HEK293 (cell line): ENCODE results near the gene CPNE1.
A peak's percentile ranks its signal among the peaks of the same experiment; 100 is the strongest.

ENCODE experiments used
- AEBP2 ChIP-seq: fragments of 450-650 bp; formaldehyde crosslinking; IDR thresholded peaks from 2 replicates; pipeline ENCODE4 v1.5.1; 2016; ENCODE audit warnings: missing biosample characterization, missing genetic modification characterization, borderline replicate concordance
- HIC1 ChIP-seq: fragments of 450-650 bp; formaldehyde crosslinking; IDR thresholded peaks from 2 replicates; pipeline ENCODE4 v1.5.1; 2016; ENCODE audit warnings: missing biosample characterization, missing genetic modification characterization
- KLF17 ChIP-seq: fragments of 450-650 bp; formaldehyde crosslinking; IDR thresholded peaks from 2 replicates; pipeline ENCODE4 v1.5.1; 2016; ENCODE audit warnings: missing biosample characterization, missing genetic modification characterization
- PBX3 ChIP-seq: sonication (generic); formaldehyde crosslinking; IDR thresholded peaks from 2 replicates; pipeline ENCODE4 v1.8.1; 2022; ENCODE audit warnings: mild to moderate bottlenecking, moderate library complexity, missing genetic modification reagents
- REPIN1 ChIP-seq: fragments of 450-650 bp; formaldehyde crosslinking; IDR thresholded peaks from 2 replicates; pipeline ENCODE4 v1.5.1; 2017; ENCODE audit warnings: missing biosample characterization, missing genetic modification characterization, low read depth
- REST ChIP-seq: fragments of 450-650 bp; formaldehyde crosslinking; IDR thresholded peaks from 2 replicates; pipeline ENCODE4 v1.5.1; 2016; ENCODE audit warnings: missing biosample characterization, missing genetic modification characterization
- ZEB2 ChIP-seq: fragments of 450-650 bp; formaldehyde crosslinking; IDR thresholded peaks from 2 replicates; pipeline ENCODE4 v1.5.1; 2016; ENCODE audit warnings: missing biosample characterization, missing genetic modification characterization
- ZFP41 ChIP-seq: fragments of 450-650 bp; formaldehyde crosslinking; IDR thresholded peaks from 2 replicates; pipeline ENCODE4 v1.5.1; 2016; ENCODE audit warnings: missing biosample characterization, missing genetic modification characterization, borderline replicate concordance
- ZNF121 ChIP-seq: fragments of 450-650 bp; formaldehyde crosslinking; IDR thresholded peaks from 2 replicates; pipeline ENCODE4 v1.5.1; 2016; ENCODE audit warnings: missing biosample characterization, missing genetic modification characterization
- ZNF157 ChIP-seq: fragments of 450-650 bp; formaldehyde crosslinking; IDR thresholded peaks from 2 replicates; pipeline ENCODE4 v1.5.1; 2016; ENCODE audit warnings: missing biosample characterization, missing genetic modification characterization
- ZNF2 ChIP-seq: fragments of 450-650 bp; formaldehyde crosslinking; IDR thresholded peaks from 2 replicates; pipeline ENCODE4 v1.5.1; 2016; ENCODE audit warnings: missing biosample characterization, missing genetic modification characterization
- ZNF221 ChIP-seq: fragments of 450-650 bp; formaldehyde crosslinking; IDR thresholded peaks from 2 replicates; pipeline ENCODE4 v1.5.1; 2017; ENCODE audit warnings: missing biosample characterization, missing genetic modification characterization, borderline replicate concordance
- ZNF266 ChIP-seq: fragments of 450-650 bp; formaldehyde crosslinking; IDR thresholded peaks from 2 replicates; pipeline ENCODE4 v1.5.1; 2016; ENCODE audit warnings: missing biosample characterization, missing genetic modification characterization, low read depth
- ZNF280D ChIP-seq: fragments of 450-650 bp; formaldehyde crosslinking; IDR thresholded peaks from 2 replicates; pipeline ENCODE4 v1.5.1; 2016; ENCODE audit warnings: missing biosample characterization, missing genetic modification characterization
- ZNF362 ChIP-seq: fragments of 450-650 bp; formaldehyde crosslinking; IDR thresholded peaks from 2 replicates; pipeline ENCODE4 v1.5.1; 2016; ENCODE audit warnings: missing biosample characterization, missing genetic modification characterization
- ZNF398 ChIP-seq: fragments of 450-650 bp; formaldehyde crosslinking; IDR thresholded peaks from 2 replicates; pipeline ENCODE4 v1.5.1; 2017; ENCODE audit warnings: missing biosample characterization, missing genetic modification characterization
- ZNF501 ChIP-seq: fragments of 450-650 bp; formaldehyde crosslinking; IDR thresholded peaks from 2 replicates; pipeline ENCODE4 v1.5.1; 2016; ENCODE audit warnings: missing biosample characterization, missing genetic modification characterization
- ZNF843 ChIP-seq: fragments of 450-650 bp; formaldehyde crosslinking; IDR thresholded peaks from 2 replicates; pipeline ENCODE4 v1.5.1; 2016; ENCODE audit warnings: missing biosample characterization, missing genetic modification characterization
- ZSCAN5A ChIP-seq: fragments of 450-650 bp; formaldehyde crosslinking; IDR thresholded peaks from 2 replicates; pipeline ENCODE4 v1.5.1; 2016; ENCODE audit warnings: missing biosample characterization, missing genetic modification characterization
- ZXDB ChIP-seq: fragments of 450-650 bp; formaldehyde crosslinking; IDR thresholded peaks from 2 replicates; pipeline ENCODE4 v1.5.1; 2016; ENCODE audit warnings: missing biosample characterization, missing genetic modification characterization

Gene CPNE1

GRCh38 chr20:35699127-35699956, 34.6 kb upstream of the CPNE1 start, which contains the start of the genes NFS1 and ROMO1 (continued):
- TF ChIP-seq AEBP2 = no peak
- TF ChIP-seq ZNF280D (tag by site-specific recombination) = 0 out of 2 replicates have a peak, but pooled peaks have one; percentile 55
- TF ChIP-seq ZFP41 (tag by site-specific recombination) = no peak
- peak; percentile 97 for TF ChIP-seq ZEB2 (tag by site-specific recombination)
- no peak for TF ChIP-seq ZNF362 (tag by site-specific recombination)
- TF ChIP-seq ZNF843 (tag by site-specific recombination) = 0 out of 2 replicates have a peak, but pooled peaks have one; percentile 11
- no peak for TF ChIP-seq ZNF398 (tag by site-specific recombination)
- TF ChIP-seq ZSCAN5A (tag by site-specific recombination) = peak; percentile 51; the same call in 1 of the 2 replicates
- TF ChIP-seq ZNF266 (tag by site-specific recombination) = no peak
- peak; percentile 36; the same call in 1 of the 2 replicates for TF ChIP-seq KLF17 (tag by site-specific recombination)
- peak; percentile 69; the same call in 1 of the 2 replicates for TF ChIP-seq ZNF501
- TF ChIP-seq ZNF157 (tag by site-specific recombination) = no peak
- TF ChIP-seq REPIN1 (tag by site-specific recombination) = no peak
- no peak for TF ChIP-seq PBX3 (CRISPR knock-in tag)
- TF ChIP-seq REST = no peak
- TF ChIP-seq ZNF221 = no peak
- TF ChIP-seq ZNF2 = peak; percentile 88
- 0 out of 2 replicates have a peak, but pooled peaks have one; percentile 51 for TF ChIP-seq HIC1
- TF ChIP-seq ZNF121 (tag by site-specific recombination) = no peak
- peak; percentile 80 for TF ChIP-seq ZXDB (tag by site-specific recombination)
